ENCODE results near the gene KRTAP10-11. TPM values are rescaled to one million over a fixed set of nuclear protein-coding genes. Genes with fewer than 3 reads are reported as not detected.
"Not testable (repeated sequence)": the region's sequence is repeated elsewhere in the genome, so short reads cannot be mapped to it uniquely, and the experiment has no call there.

KRTAP10-11 gene
- total and polyA plus RNA-seq, 11 donors, result not detected

DNA sequence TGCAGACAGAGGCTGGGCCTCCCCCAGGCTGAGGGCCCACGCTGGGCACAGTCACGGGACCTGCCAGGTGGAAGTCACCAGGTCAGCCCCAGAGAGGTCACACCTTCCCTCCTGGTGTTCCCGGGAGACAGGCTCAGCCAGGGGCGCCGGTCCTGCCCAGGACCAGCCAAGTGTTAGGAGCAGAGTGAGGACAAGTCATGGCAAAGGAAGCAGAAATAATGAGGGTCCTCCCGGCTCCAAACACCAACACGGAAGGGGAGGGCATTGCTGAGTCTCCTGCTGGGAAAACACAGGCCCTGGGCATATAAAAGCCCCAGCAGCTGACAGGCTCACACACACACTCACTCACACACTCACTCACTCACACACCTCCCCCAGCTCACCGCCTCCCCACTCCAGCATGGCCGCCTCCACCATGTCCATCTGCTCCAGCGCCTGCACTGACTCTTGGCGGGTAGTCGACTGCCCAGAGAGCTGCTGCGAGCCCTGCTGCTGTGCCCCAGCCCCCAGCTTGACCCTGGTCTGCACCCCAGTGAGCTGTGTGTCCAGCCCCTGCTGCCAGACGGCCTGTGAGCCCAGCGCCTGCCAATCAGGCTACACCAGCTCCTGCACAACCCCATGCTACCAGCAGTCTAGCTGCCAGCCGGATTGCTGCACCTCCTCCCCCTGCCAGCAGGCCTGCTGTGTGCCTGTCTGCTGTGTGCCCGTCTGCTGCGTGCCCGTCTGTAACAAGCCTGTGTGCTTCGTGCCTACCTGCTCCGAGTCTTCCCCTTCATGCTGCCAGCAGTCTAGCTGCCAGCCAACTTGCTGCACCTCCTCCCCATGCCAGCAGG is 9.0 kb upstream of the KRTAP10-11 start, which contains the start of gene KRTAP10-10:
Gene KRTAP10-10 (plus strand): TSS at position 339 of the 833 bp plus-strand sequence. CDS start 62 bp downstream, at position 401.
- Histone ChIP-seq H3K9me3 (peaks cover 0 to 24% (median 6%) of the 10 kb centered on the region in 12 donors), H3K36me3 (no peaks in the 10 kb centered on the region), H3K4me3 (no peak within 1 kb of the TSS), H3K27me3 (peaks cover 0 to 21% (median 0%) of the 10 kb centered on the region in 9 donors), H3K4me1 (no peaks in the 10 kb centered on the region), H3K27ac (no peak within 1 kb of the TSS)
- TF ChIP-seq, protein P1, sequence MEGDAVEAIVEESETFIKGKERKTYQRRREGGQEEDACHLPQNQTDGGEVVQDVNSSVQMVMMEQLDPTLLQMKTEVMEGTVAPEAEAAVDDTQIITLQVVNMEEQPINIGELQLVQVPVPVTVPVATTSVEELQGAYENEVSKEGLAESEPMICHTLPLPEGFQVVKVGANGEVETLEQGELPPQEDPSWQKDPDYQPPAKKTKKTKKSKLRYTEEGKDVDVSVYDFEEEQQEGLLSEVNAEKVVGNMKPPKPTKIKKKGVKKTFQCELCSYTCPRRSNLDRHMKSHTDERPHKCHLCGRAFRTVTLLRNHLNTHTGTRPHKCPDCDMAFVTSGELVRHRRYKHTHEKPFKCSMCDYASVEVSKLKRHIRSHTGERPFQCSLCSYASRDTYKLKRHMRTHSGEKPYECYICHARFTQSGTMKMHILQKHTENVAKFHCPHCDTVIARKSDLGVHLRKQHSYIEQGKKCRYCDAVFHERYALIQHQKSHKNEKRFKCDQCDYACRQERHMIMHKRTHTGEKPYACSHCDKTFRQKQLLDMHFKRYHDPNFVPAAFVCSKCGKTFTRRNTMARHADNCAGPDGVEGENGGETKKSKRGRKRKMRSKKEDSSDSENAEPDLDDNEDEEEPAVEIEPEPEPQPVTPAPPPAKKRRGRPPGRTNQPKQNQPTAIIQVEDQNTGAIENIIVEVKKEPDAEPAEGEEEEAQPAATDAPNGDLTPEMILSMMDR (IDR thresholded peaks at IDR 0.05), result no peak
- TF ChIP-seq POLR2A (IDR thresholded peaks at IDR 0.05), result no peak
- DNase-seq (no peak), ATAC-seq (peak in 2 of 4 donors; percentile 26 to 29)
- 44 to 58% (median 53%) methylated on average over 13 to 21 of the region's 21 CpGs for WGBS, 4 donors
- intact Hi-C loops (cut with DNase I), result no loop called here

DNA sequence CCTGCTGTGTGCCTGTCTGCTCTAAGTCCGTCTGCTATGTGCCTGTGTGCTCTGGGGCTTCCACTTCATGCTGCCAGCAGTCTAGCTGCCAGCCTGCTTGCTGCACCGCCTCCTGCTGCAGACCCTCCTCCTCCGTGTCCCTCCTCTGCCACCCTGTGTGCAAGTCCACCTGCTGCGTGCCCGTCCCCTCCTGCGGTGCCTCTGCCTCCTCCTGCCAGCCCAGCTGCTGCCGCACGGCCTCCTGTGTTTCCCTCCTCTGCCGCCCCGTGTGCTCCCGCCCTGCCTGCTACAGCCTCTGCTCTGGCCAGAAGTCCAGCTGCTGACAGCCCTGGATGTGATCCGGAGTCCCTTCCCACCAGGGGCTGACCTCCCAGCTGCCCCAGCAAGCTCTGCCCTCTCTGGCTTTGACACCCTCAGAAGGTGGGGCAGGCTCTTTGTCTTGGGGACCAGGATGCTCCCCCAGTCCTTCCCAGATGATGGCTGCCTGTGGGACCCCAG is 8.3 kb upstream of the KRTAP10-11 start:
- peaks cover 0 to 21% (median 0%) of the 10 kb centered on the region in 9 donors for H3K27me3 ChIP-seq
- H3K9me3 ChIP-seq, result peaks cover 0 to 17% (median 1%) of the 10 kb centered on the region in 12 donors
- H3K4me1 ChIP-seq; H3K27ac ChIP-seq; intact Hi-C loops (cut with DNase I); H3K36me3 ChIP-seq; H3K4me3 ChIP-seq; DNase-seq: not testable (repeated sequence)
- WGBS, 4 donors, result 49 to 56% (median 55%) methylated on average over 10 to 12 of the region's 12 CpGs
- ATAC-seq, result peak in 2 of 4 donors; percentile 34

DNA sequence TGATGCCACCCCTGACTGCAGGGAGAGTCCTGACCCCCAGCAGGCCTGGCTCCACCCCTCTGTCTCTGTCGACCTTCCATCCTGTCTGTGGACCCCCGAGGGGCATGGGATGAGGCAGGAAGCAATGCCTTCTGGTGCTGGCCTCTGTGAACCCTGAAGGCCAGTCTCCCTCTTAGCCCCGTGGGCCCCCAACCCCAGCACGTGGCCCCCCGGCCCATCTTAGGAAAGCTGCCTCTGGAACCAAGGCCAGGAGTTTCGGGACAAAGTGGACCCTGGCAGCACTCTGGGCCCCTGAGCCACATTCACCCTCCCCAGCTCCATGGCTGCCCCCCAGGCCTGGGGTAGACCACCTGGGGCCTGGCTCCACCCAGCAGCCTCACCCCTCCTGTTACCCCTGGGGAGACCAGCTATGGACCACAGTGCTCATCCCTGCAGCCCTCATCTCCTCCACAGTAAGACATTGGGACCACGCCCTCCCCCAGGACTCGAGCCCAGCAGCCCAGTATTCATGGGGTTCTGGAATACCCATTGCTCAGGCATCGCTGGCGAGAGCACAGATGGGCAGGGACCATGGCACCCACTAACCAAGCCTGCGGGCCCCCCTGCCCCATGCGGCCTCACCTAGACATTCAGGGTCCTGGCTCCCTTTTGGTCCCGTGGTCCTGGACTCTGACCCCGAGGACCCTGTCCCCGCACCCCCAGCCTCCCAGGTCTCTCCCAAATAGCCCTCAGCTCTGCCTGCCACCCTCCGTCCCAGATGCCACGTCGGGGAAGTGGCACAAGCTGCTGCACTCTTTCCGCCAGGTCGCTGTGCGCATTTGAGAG is 7.5 kb upstream of the KRTAP10-11 start:
- H3K27me3 ChIP-seq, result peaks cover 0 to 21% (median 0%) of the 10 kb centered on the region in 9 donors
- intact Hi-C loops (cut with DNase I); DNase-seq; H3K27ac ChIP-seq; H3K4me3 ChIP-seq; H3K4me1 ChIP-seq; ATAC-seq; H3K36me3 ChIP-seq: not testable (repeated sequence)
- WGBS, 4 donors, result 72 to 95% (median 80%) methylated on average over 11 to 21 of the region's 21 CpGs
- H3K9me3 ChIP-seq, result peaks cover 0 to 21% (median 0%) of the 10 kb centered on the region in 12 donors

DNA sequence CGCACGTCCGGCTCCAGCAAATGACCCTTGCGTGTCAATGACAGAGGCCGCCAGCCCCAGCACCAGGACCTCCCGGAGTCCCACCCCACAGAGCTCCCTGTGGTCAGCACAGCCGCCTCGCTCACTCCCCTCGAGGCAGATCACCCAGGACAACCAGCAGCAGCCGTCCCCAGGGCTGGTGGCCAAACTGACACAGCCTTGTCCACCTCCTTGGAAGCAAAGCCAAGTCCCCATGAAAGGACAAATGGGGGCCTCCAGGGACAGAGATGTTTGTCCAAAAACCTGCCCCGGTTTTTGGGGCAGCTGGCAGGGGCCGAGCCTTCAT is 6.9 kb upstream of the KRTAP10-11 start:
- intact Hi-C loops (cut with DNase I), result no loop called here
- peaks cover 0 to 26% (median 3%) of the 10 kb centered on the region in 12 donors for H3K9me3 ChIP-seq
- no peaks in the 10 kb centered on the region for H3K4me1 ChIP-seq
- H3K36me3 ChIP-seq, result no peaks in the 10 kb centered on the region
- no peak for ATAC-seq
- DNase-seq, result no peak
- no peak overlapping the region for H3K4me3 ChIP-seq
- peaks cover 0 to 21% (median 0%) of the 10 kb centered on the region in 9 donors for H3K27me3 ChIP-seq
- WGBS, 4 donors, result 82 to 90% (median 87%) methylated on average over 8 to 12 of the region's 12 CpGs
- no peak for TF ChIP-seq POLR2A (IDR thresholded peaks at IDR 0.05)
- TF ChIP-seq, protein P1 (IDR thresholded peaks at IDR 0.05), result no peak
- H3K27ac ChIP-seq, result no peak overlapping the region

DNA sequence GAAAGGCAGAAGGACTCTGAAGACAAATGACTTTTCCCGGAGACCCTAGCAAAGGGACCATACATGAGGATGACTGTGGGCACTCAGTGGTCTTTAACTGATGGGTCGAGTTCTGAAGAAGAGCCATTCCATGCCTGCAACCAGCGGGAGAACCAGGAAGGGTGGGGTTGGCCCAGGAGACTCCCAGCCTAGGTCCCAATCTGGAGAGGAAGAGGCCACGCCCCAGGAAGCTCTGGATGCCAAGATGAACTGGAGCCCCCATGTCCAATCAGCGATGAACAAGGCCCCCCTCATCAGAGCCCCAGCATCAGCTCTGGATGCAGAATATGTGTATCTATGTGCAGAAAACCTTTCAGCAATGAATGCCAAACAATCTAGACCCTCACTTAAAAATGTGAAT is 5.5 kb upstream of the KRTAP10-11 start:
- H3K27ac ChIP-seq, result no peak overlapping the region
- intact Hi-C loops (cut with DNase I), result no loop called here
- WGBS, 4 donors, result 64 to 83% (median 79%) methylated on average over 5 of the region's 5 CpGs
- TF ChIP-seq POLR2A (IDR thresholded peaks at IDR 0.05), result no peak
- TF ChIP-seq, protein P1 (IDR thresholded peaks at IDR 0.05), result no peak
- no peaks in the 10 kb centered on the region for H3K4me1 ChIP-seq
- H3K4me3 ChIP-seq, result no peak overlapping the region
- H3K36me3 ChIP-seq, result no peaks in the 10 kb centered on the region
- peaks cover 0 to 21% (median 0%) of the 10 kb centered on the region in 9 donors for H3K27me3 ChIP-seq
- no peak for ATAC-seq
- no peak for DNase-seq
- peaks cover 0 to 37% (median 13%) of the 10 kb centered on the region in 12 donors for H3K9me3 ChIP-seq
